ENCODE results near the gene MTREX. TPM values are rescaled to one million over a fixed set of nuclear protein-coding genes. Genes with fewer than 3 reads are reported as not detected.
"Not testable (repeated sequence)": the region's sequence is repeated elsewhere in the genome, so short reads cannot be mapped to it uniquely, and the experiment has no call there.

Gene MTREX
- total and polyA plus RNA-seq, 9 donors = 43.9 to 73.1 (median 62.3) TPM

DNA sequence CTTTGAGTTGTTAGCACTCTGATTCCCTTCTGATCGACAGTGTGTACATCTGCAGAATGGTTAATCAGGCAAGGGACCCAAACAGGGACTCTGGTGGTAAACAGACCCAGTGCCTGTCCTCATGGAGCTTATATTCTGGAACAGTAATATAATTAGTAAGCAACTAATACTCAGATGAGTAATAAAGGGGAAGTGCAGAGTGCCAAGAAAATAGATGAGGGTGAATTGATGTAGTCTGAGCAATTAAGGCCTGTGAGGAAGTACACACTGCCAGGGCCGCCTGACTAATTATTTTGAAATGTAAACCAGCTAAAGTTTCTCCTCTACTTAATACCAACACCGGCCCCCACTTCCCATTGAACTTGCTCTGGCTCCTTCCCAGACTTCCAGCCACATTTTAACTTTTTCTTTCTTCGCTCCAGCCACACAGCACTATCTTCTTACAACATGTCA lies 4.5 kb upstream of the MTREX start:
- Histone ChIP-seq H3K4me1 (ENCODE audit: control insufficient read depth, insufficient read depth, low read length) (peaks cover 6% of the 10 kb centered on the region), H3K9me3 (replicated peaks; ENCODE audit: control insufficient read depth, low read depth, low read length) (peaks cover 5% of the 10 kb centered on the region), H3K4me3 (ENCODE audit: low read length) (no peak overlapping the region), H3K27me3 (ENCODE audit: control insufficient read depth, insufficient read depth, low read length) (no peaks in the 10 kb centered on the region), H3K36me3 (ENCODE audit: control insufficient read depth, insufficient read depth, low read length) (peaks cover 8% of the 10 kb centered on the region), H3K27ac (ENCODE audit: low read length) (no peak overlapping the region)
- no peak for DNase-seq
- 100% methylated on average over 2 of the region's 4 CpGs for WGBS (ENCODE audit: insufficient coverage)

DNA sequence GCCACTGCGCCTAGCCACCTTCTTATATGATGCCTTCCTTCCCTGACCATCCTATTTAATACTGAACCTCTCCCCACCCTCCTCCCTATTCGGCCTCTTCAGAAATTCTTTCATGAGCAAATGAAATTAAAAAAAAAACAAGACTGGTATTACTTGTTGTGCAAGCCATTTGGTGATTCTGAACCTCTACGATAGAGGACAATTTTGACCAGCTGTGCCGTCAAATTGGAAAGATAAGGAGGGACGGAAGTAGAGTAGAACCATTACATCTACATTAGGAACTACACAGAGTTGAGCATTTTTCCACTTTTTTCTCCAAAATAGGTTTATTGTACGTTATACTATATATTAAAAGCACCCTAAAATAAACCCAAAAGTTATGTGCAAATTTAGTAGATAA lies 3.2 kb upstream of the MTREX start:
- H3K27me3 ChIP-seq (ENCODE audit: control insufficient read depth, insufficient read depth, low read length) = no peaks in the 10 kb centered on the region
- no peak overlapping the region for H3K27ac ChIP-seq (ENCODE audit: low read length)
- WGBS (ENCODE audit: insufficient coverage) = 100% methylated on average over 1 of the region's 6 CpGs
- peaks cover 6% of the 10 kb centered on the region for H3K4me1 ChIP-seq (ENCODE audit: control insufficient read depth, insufficient read depth, low read length)
- no peak for DNase-seq
- H3K4me3 ChIP-seq (ENCODE audit: low read length) = no peak overlapping the region
- H3K36me3 ChIP-seq (ENCODE audit: control insufficient read depth, insufficient read depth, low read length) = peaks cover 8% of the 10 kb centered on the region
- H3K9me3 ChIP-seq (replicated peaks; ENCODE audit: control insufficient read depth, low read depth, low read length) = peaks cover 5% of the 10 kb centered on the region

DNA sequence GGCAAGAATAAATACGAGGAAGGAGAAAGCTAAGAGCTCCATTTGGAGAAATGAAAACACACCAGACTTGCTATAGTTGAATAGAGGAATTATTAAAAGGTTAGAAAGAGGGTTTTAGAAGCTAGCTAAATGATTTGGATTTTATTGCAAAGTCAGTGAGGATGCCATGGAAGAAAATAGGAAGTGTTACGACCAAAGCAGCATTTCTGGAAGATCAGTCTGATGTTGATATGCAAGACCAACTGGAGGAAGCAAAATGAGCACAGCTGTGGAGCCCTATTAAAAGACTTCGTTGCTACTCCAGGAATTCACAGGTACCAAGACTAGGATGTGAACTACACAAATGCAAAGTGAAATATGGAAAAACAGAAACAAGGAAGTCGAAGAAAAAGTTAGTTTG lies 2.4 kb upstream of the MTREX start:
- DNase-seq = peak; percentile 10
- H3K4me3 ChIP-seq (ENCODE audit: low read length) = no peak overlapping the region
- WGBS (ENCODE audit: insufficient coverage) = 84% methylated on average over 3 of the region's 4 CpGs
- peaks cover 8% of the 10 kb centered on the region for H3K36me3 ChIP-seq (ENCODE audit: control insufficient read depth, insufficient read depth, low read length)
- no peak overlapping the region for H3K27ac ChIP-seq (ENCODE audit: low read length)
- peaks cover 5% of the 10 kb centered on the region for H3K9me3 ChIP-seq (replicated peaks; ENCODE audit: control insufficient read depth, low read depth, low read length)
- H3K4me1 ChIP-seq (ENCODE audit: control insufficient read depth, insufficient read depth, low read length) = peaks cover 6% of the 10 kb centered on the region
- no peaks in the 10 kb centered on the region for H3K27me3 ChIP-seq (ENCODE audit: control insufficient read depth, insufficient read depth, low read length)

GRCh38 chr5:55306641-55307382 lies 977 bp upstream of the MTREX start:
- Histone ChIP-seq H3K9me3 (replicated peaks; ENCODE audit: control insufficient read depth, low read depth, low read length) (no peaks in the 10 kb centered on the region), H3K4me3 (ENCODE audit: low read length) (peak overlapping the region; percentile 90), H3K4me1 (ENCODE audit: control insufficient read depth, insufficient read depth, low read length) (peaks cover 6% of the 10 kb centered on the region), H3K27me3 (ENCODE audit: control insufficient read depth, insufficient read depth, low read length) (no peaks in the 10 kb centered on the region), H3K36me3 (ENCODE audit: control insufficient read depth, insufficient read depth, low read length) (no peaks in the 10 kb centered on the region), H3K27ac (ENCODE audit: low read length) (peak overlapping the region; percentile 99)
- DNase-seq = no peak
- WGBS (ENCODE audit: insufficient coverage) = 9% methylated on average over 8 of the region's 12 CpGs

- peaks cover 6% of the 10 kb centered on the region for H3K4me1 ChIP-seq (ENCODE audit: control insufficient read depth, insufficient read depth, low read length)
- peak; percentile 53 for DNase-seq
Observed at GRCh38 chr5:55308254-55308836, 556 bp downstream of the MTREX start.

DNA sequence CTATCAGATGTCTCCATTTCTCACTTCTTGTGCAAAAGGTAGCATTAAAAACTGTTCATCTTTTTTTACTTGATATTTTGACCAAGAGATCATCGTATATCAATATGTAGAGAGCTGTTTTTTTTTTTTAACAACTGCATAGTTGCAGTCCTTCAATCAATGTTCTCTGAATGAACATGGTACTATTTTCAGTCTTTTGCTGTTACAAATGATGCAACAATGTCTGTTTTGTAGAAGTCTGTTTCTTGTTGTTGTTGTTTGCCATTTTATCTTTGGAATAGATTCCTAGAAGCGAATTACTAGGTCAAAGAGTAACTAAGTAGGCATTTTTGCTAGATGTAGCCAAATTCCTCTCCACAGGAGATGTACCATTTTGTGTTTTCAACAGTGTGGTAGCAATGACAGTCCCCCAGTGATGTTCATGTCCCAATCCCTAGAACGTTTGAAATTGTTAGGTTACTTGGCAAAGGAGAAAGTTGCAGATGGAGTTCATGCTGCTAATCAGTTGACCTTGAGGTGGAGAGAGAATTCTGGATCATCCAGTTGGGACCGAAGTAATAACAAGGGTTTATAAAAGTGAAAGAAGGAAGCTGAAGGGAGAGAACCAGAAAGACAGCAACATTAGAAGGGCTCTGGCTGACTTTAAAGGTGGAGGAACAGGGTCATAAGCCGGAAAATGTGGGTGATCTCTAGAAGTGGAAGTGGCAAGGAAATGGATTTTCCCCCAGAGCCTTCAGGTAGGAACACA lies 6.3 kb downstream of the MTREX start:
- 88% methylated on average over 1 of the region's 5 CpGs for WGBS (ENCODE audit: insufficient coverage)
- no peak overlapping the region for H3K27ac ChIP-seq (ENCODE audit: low read length)
- no peaks in the 10 kb centered on the region for H3K4me1 ChIP-seq (ENCODE audit: control insufficient read depth, insufficient read depth, low read length)
- H3K36me3 ChIP-seq (ENCODE audit: control insufficient read depth, insufficient read depth, low read length) = no peaks in the 10 kb centered on the region
- H3K4me3 ChIP-seq (ENCODE audit: low read length) = no peak overlapping the region
- no peaks in the 10 kb centered on the region for H3K9me3 ChIP-seq (replicated peaks; ENCODE audit: control insufficient read depth, low read depth, low read length)
- no peaks in the 10 kb centered on the region for H3K27me3 ChIP-seq (ENCODE audit: control insufficient read depth, insufficient read depth, low read length)
- no peak for DNase-seq

More at GRCh38 chr5:55308254-55308836, 556 bp downstream of the MTREX start:
- peak overlapping the region; percentile 90 for H3K4me3 ChIP-seq (ENCODE audit: low read length)
- no peaks in the 10 kb centered on the region for H3K27me3 ChIP-seq (ENCODE audit: control insufficient read depth, insufficient read depth, low read length)
- WGBS (ENCODE audit: insufficient coverage) = 0% methylated on average over 2 of the region's 13 CpGs
- H3K36me3 ChIP-seq (ENCODE audit: control insufficient read depth, insufficient read depth, low read length) = no peaks in the 10 kb centered on the region
- no peaks in the 10 kb centered on the region for H3K9me3 ChIP-seq (replicated peaks; ENCODE audit: control insufficient read depth, low read depth, low read length)
- H3K27ac ChIP-seq (ENCODE audit: low read length) = peak overlapping the region; percentile 99

DNA sequence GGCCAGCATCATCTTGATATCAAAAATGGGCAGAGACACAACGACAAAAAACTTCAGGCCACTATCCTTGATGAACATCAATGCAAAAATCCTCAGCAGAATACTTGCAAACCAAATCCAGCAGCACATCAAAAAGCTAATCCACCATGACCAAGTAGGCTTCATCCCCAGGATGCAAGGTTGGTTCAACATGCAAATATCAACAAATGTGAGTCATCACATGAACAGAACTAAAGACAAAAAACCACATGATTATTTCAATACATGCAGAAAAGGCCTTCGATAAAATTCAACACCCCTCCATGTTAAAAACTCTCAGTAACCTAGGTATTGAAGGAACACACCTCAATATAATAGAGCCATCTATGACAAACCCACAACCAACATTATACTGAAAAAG lies 8.5 kb downstream of the MTREX start:
- Histone ChIP-seq H3K4me1 (ENCODE audit: control insufficient read depth, insufficient read depth, low read length) (no peaks in the 10 kb centered on the region), H3K36me3 (ENCODE audit: control insufficient read depth, insufficient read depth, low read length) (no peaks in the 10 kb centered on the region), H3K27me3 (ENCODE audit: control insufficient read depth, insufficient read depth, low read length) (no peaks in the 10 kb centered on the region), H3K4me3 (ENCODE audit: low read length) (no peak overlapping the region), H3K9me3 (replicated peaks; ENCODE audit: control insufficient read depth, low read depth, low read length) (no peaks in the 10 kb centered on the region), H3K27ac (ENCODE audit: low read length) (no peak overlapping the region)
- no CpG with 5 or more reads among the region's 2 CpGs for WGBS (ENCODE audit: insufficient coverage)
- DNase-seq = no peak

DNA sequence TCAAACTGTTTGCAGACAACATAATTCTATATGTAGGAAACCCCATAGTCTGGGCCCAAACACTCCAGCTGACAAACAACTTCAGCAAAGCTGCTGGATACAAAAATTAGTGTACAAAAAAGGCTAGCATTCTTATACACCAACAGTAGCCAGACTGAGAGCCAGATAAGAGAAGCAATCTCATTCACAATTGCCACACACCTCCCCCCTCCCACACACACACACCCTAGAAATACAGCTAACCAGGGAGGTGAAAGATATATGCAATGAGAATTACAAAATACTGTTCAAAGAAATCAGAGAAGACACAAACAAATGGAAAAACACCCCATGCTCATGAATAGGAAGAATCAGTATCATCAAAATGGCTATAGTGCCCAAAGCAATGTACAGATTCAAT lies 9.0 kb downstream of the MTREX start:
- Histone ChIP-seq H3K4me1 (ENCODE audit: control insufficient read depth, insufficient read depth, low read length) (no peaks in the 10 kb centered on the region), H3K27ac (ENCODE audit: low read length) (no peak overlapping the region), H3K27me3 (ENCODE audit: control insufficient read depth, insufficient read depth, low read length) (no peaks in the 10 kb centered on the region), H3K36me3 (ENCODE audit: control insufficient read depth, insufficient read depth, low read length) (no peaks in the 10 kb centered on the region), H3K4me3 (ENCODE audit: low read length) (no peak overlapping the region), H3K9me3 (replicated peaks; ENCODE audit: control insufficient read depth, low read depth, low read length) (no peaks in the 10 kb centered on the region)
- no peak for DNase-seq

GRCh38 chr5:55318237-55318636 lies 10.4 kb downstream of the MTREX start:
- not testable (repeated sequence) for H3K4me3 ChIP-seq (ENCODE audit: low read length); DNase-seq; H3K9me3 ChIP-seq (replicated peaks; ENCODE audit: control insufficient read depth, low read depth, low read length); H3K4me1 ChIP-seq (ENCODE audit: control insufficient read depth, insufficient read depth, low read length); H3K27ac ChIP-seq (ENCODE audit: low read length); H3K36me3 ChIP-seq (ENCODE audit: control insufficient read depth, insufficient read depth, low read length); H3K27me3 ChIP-seq (ENCODE audit: control insufficient read depth, insufficient read depth, low read length)
- WGBS (ENCODE audit: insufficient coverage) = 80% methylated on average over 1 of the region's 4 CpGs

DNA sequence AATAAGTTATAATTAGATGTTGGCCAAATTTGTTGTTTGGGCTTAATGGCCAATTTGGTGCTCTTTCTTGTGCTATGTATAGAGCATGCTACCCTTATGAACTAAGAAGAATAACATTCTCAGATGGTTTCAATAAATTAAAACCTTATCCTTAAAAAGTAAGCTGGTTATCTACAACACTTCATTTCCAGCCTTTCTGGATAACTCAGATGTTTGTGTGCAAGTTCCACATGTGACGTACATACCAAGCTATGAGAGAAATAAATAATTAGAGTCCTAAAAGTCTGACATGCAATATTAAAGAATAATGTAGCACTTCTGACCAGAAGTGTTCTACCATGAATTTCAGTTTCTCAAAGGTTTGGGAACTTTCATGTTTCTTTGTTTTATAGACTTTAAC lies 11.7 kb downstream of the MTREX start:
- no CpG with 5 or more reads among the region's 1 CpG for WGBS (ENCODE audit: insufficient coverage)
- Histone ChIP-seq H3K4me1 (ENCODE audit: control insufficient read depth, insufficient read depth, low read length) (no peaks in the 10 kb centered on the region), H3K27ac (ENCODE audit: low read length) (no peak overlapping the region), H3K4me3 (ENCODE audit: low read length) (no peak overlapping the region), H3K9me3 (replicated peaks; ENCODE audit: control insufficient read depth, low read depth, low read length) (no peaks in the 10 kb centered on the region), H3K36me3 (ENCODE audit: control insufficient read depth, insufficient read depth, low read length) (no peaks in the 10 kb centered on the region), H3K27me3 (ENCODE audit: control insufficient read depth, insufficient read depth, low read length) (no peaks in the 10 kb centered on the region)
- no peak for DNase-seq

Data from muscle of leg (tissue), 11 donors.